B cell (primary cell): ENCODE results near the gene KRTAP5-7. TPM values are rescaled to one million over a fixed set of nuclear protein-coding genes. Genes with fewer than 3 reads are reported as not detected.

ENCODE experiments used
- ATAC-seq: fragments of 200-7000 bp; cut with Tn5 transposase; one replicate; pipeline ENCODE4 v1.10.0; 2021; ENCODE audit warnings: low read depth, mild to moderate bottlenecking, moderate number of reproducible peaks, moderate library complexity
- CTCF ChIA-PET: fragments of 350-600 bp; sonication (Branson Sonifier 250); formaldehyde crosslinking; loops from one replicate; lab custom pipeline; 2021; ENCODE audit warnings: antibody characterized with exemption, inconsistent platforms; lab: Charles Lee
- POLR2A ChIA-PET: fragments of 350-600 bp; sonication (Branson Sonifier 250); formaldehyde crosslinking; loops from one replicate; lab custom pipeline; 2021; ENCODE audit warnings: antibody characterized with exemption; lab: Charles Lee
- DNase-seq: peaks from one replicate; pipeline ENCODE4 v3.0.0; 2013
- H2AFZ ChIP-seq: 2 replicates; pipeline ENCODE4 v1.6.1; 2012; ENCODE audit warnings: mild to moderate bottlenecking, low read depth, low read length; ENCODE audit not compliant: insufficient read depth, poor library complexity, severe bottlenecking
- H3K27ac ChIP-seq, 2 donors: 1 replicate in 1 of 2; 2 replicates in 1 of 2; pipeline ENCODE4 v1.5.1; 2012 to 2013; ENCODE audit warnings: low read length in 2 of 2, mild to moderate bottlenecking in 2 of 2, moderate library complexity in 1 of 2
- H3K27me3 ChIP-seq, 4 experiments: fragments of 200-600 bp in 1 of 4; sonication (generic) in 1 of 4; replicated peaks in 1 of 4; 1 replicate in 2 of 4; 2 replicates in 2 of 4; pipeline versions ENCODE4 v1.6.1 to v1.7.0; 2013 to 2016; ENCODE audit warnings: low read length in 3 of 4, mild to moderate bottlenecking in 2 of 4, mixed read lengths in 1 of 4, moderate library complexity in 1 of 4; ENCODE audit not compliant: insufficient read depth in 4 of 4, control insufficient read depth in 3 of 4; ENCODE audit errors: control extremely low read depth in 1 of 4
- H3K36me3 ChIP-seq, 2 experiments: replicated peaks in 1 of 2; 1 replicate in 1 of 2; 2 replicates in 1 of 2; pipeline versions ENCODE4 v1.6.1 to v1.7.1; 2013; ENCODE audit warnings: low read length in 1 of 2; ENCODE audit not compliant: insufficient read depth in 2 of 2, control insufficient read depth in 1 of 2; ENCODE audit errors: control extremely low read depth in 1 of 2, extremely low read depth in 1 of 2
- H3K4me1 ChIP-seq, 2 donors: fragments of 200-600 bp in 1 of 2; sonication (generic) in 1 of 2; 1 replicate in 1 of 2; 2 replicates in 1 of 2; pipeline versions ENCODE4 v1.5.1 to v1.6.1; 2013 to 2017; ENCODE audit warnings: low read length in 2 of 2; ENCODE audit not compliant: control insufficient read depth in 2 of 2, insufficient read depth in 2 of 2
- H3K4me2 ChIP-seq: replicated peaks from 2 replicates; pipeline ENCODE3; 2012; ENCODE audit warnings: mild to moderate bottlenecking, low read depth, low read length; ENCODE audit not compliant: poor library complexity, severe bottlenecking
- H3K4me3 ChIP-seq, 5 experiments: fragments of 200-600 bp in 1 of 5; sonication (generic) in 1 of 5; 1 replicate in 3 of 5; 2 replicates in 2 of 5; pipeline versions ENCODE4 v1.5.1 to v1.7.0; 2011 to 2016; ENCODE audit warnings: low read length in 4 of 5, mild to moderate bottlenecking in 4 of 5, low read depth in 2 of 5, control low read depth in 1 of 5, moderate library complexity in 1 of 5; ENCODE audit not compliant: insufficient read depth in 1 of 5; ENCODE audit errors: control extremely low read depth in 1 of 5, extremely low read depth in 1 of 5
- H3K79me2 ChIP-seq: fragments of 200-600 bp; sonication (generic); one replicate; pipeline ENCODE4 v1.6.0; 2016; ENCODE audit warnings: low read length; ENCODE audit not compliant: control insufficient read depth, insufficient read depth
- H3K9ac ChIP-seq: fragments of 200-600 bp; sonication (generic); 2 replicates; pipeline ENCODE4 v1.6.1; 2017; ENCODE audit warnings: mild to moderate bottlenecking, low read length, moderate library complexity
- H3K9me3 ChIP-seq, 3 donors: one replicate each; pipeline versions ENCODE4 v1.6.1 to v1.7.1; 2013; ENCODE audit warnings: low read length in 2 of 3; ENCODE audit not compliant: control insufficient read depth in 2 of 3, insufficient read depth in 1 of 3; ENCODE audit errors: control extremely low read depth in 1 of 3
- H4K20me1 ChIP-seq: 2 replicates; pipeline ENCODE4 v1.6.0; 2012; ENCODE audit warnings: mild to moderate bottlenecking, low read length; ENCODE audit not compliant: insufficient read depth, control insufficient read depth, poor library complexity, severe bottlenecking
- H3K27ac Mint-ChIP-seq: one replicate; pipeline ENCODE4 v1.8.0; 2021; ENCODE audit warnings: mixed read lengths
- H3K27me3 Mint-ChIP-seq: one replicate; pipeline ENCODE4 v1.8.0; 2021; ENCODE audit warnings: mixed read lengths
- H3K4me1 Mint-ChIP-seq: one replicate; pipeline ENCODE4 v1.8.0; 2021; ENCODE audit warnings: mixed read lengths
- H3K4me3 Mint-ChIP-seq: one replicate; pipeline ENCODE4 v1.8.0; 2021; ENCODE audit warnings: mixed read lengths
- H3K9me3 Mint-ChIP-seq: one replicate; pipeline ENCODE4 v1.8.0; 2022; ENCODE audit warnings: mixed read lengths; ENCODE audit not compliant: insufficient read depth
- EZH2 ChIP-seq: IDR thresholded peaks from 2 replicates; pipeline ENCODE4 v1.6.1; 2012; ENCODE audit warnings: borderline replicate concordance, low read depth, mild to moderate bottlenecking, moderate library complexity, low read length; ENCODE audit not compliant: insufficient read depth, poor library complexity, severe bottlenecking
- WGBS: methylation state at CpG from one replicate; pipeline ENCODE4 v1.1.5; 2013; ENCODE audit warnings: missing lambda C conversion rate; ENCODE audit not compliant: insufficient coverage; 5-methylcytosine and 5-hydroxymethylcytosine counted together
- intact Hi-C: fragments of 100-400 bp; cut with micrococcal nuclease; formaldehyde crosslinking; loops from one replicate; pipeline ENCODE4 v1.10.0; 2022
- polyA plus RNA-seq: library from polyadenylated mRNA; depleted of rRNA; stranded (reverse); fragments of >200 nt; gene quantifications from 2 replicates; pipeline ENCODE4 v1.2.3, GENCODE V29; 2012
- total RNA-seq, 2 donors: library from RNA; stranded (reverse); fragments of 120-200 nt in 1 of 2; gene quantifications; 1 replicate in 1 of 2; 2 replicates in 1 of 2; pipeline versions ENCODE4 v1.2.3 to v1.2.4, GENCODE V29; 2013 to 2022
- TF ChIP-seq, protein P1 (sequence below): fragments of 200-600 bp; IDR thresholded peaks from one replicate; pipeline ENCODE4 v1.8.0; 2022; ENCODE audit warnings: antibody characterized with exemption, mild to moderate bottlenecking

The KRTAP5-7 gene
- total and polyA plus RNA-seq, 2 donors (not counting 1 experiment from before 2014, with no cell fraction given), result 0.10 to 0.59 TPM

DNA sequence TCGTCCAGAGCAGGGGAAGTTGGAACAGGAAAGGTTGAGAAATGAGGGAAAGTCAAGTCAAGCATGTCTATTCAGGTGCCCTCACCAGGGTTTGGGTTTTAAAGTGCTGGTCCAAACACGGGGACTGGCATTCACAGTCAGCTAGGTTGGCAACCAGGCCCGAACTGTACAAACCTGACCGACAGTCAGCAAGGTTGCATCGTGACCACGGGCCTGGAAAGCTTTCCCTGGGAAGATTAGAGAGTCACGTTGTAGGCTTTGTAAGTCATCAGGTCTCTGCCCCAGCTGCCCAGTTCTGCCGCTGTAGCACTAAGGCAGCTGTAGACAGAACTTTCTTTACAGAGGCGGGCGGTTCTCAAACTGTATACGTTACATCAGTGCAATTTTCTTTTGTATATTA lies 45.7 kb downstream of the KRTAP5-7 start:
- no peaks in the 10 kb centered on the region for H3K79me2 ChIP-seq
- no peak overlapping the region for H3K4me3 Mint-ChIP-seq
- no peaks in the 10 kb centered on the region for H4K20me1 ChIP-seq
- no peak overlapping the region for H3K4me3 ChIP-seq
- no peak overlapping the region for H3K27ac Mint-ChIP-seq
- no peaks in the 10 kb centered on the region for H3K4me1 Mint-ChIP-seq
- no peaks in the 10 kb centered on the region for H3K9me3 ChIP-seq
- no peak overlapping the region for H3K4me2 ChIP-seq
- peaks cover 9% of the 10 kb centered on the region for H3K27me3 Mint-ChIP-seq
- no peaks in the 10 kb centered on the region for H3K9me3 Mint-ChIP-seq
- H3K27me3 ChIP-seq, result no peaks in the 10 kb centered on the region
- ATAC-seq (no peak), DNase-seq (no peak)
- TF ChIP-seq, protein P1, sequence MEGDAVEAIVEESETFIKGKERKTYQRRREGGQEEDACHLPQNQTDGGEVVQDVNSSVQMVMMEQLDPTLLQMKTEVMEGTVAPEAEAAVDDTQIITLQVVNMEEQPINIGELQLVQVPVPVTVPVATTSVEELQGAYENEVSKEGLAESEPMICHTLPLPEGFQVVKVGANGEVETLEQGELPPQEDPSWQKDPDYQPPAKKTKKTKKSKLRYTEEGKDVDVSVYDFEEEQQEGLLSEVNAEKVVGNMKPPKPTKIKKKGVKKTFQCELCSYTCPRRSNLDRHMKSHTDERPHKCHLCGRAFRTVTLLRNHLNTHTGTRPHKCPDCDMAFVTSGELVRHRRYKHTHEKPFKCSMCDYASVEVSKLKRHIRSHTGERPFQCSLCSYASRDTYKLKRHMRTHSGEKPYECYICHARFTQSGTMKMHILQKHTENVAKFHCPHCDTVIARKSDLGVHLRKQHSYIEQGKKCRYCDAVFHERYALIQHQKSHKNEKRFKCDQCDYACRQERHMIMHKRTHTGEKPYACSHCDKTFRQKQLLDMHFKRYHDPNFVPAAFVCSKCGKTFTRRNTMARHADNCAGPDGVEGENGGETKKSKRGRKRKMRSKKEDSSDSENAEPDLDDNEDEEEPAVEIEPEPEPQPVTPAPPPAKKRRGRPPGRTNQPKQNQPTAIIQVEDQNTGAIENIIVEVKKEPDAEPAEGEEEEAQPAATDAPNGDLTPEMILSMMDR, result no peak
- TF ChIP-seq EZH2, result no peak
- intact Hi-C loops, result no loop called here
- no peak overlapping the region for H2AFZ ChIP-seq
- WGBS, result 87% methylated on average over 8 of the region's 11 CpGs
- no peak overlapping the region for H3K9ac ChIP-seq
- H3K4me1 ChIP-seq, result no peaks in the 10 kb centered on the region
- no peaks in the 10 kb centered on the region for H3K36me3 ChIP-seq
- POLR2A ChIA-PET, result no interaction called here
- CTCF ChIA-PET, result no interaction called here
- no peak overlapping the region for H3K27ac ChIP-seq

DNA sequence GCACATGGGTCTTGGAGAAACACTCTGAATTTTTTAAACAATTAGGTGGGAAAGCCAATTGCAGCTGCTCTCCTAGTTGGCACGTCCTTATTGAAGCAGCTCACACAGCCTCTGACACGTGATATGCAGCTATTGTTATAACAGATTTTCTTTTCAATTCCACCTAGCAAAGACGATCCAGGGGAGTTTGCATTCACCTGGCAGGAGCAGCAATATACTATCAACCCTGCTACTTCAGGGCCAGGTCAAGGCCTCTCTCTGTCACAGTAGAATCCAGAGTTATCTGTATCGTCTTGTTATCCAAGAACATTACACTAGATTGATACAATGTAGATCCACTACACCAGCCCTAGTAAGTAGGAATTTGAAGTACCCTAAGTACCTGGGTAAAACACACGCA lies 47.4 kb downstream of the KRTAP5-7 start:
- 86% methylated on average over 3 of the region's 5 CpGs for WGBS
- intact Hi-C loops, result no loop called here
- H3K9me3 ChIP-seq, result no peaks in the 10 kb centered on the region
- no peak overlapping the region for H3K27ac ChIP-seq
- Mint-ChIP-seq H3K4me1 (no peaks in the 10 kb centered on the region), H3K9me3 (no peaks in the 10 kb centered on the region), H3K27ac (no peak overlapping the region), H3K4me3 (no peak overlapping the region), H3K27me3 (peaks cover 12% of the 10 kb centered on the region)
- H3K4me1 ChIP-seq, result no peaks in the 10 kb centered on the region
- POLR2A ChIA-PET, result no interaction called here
- no peaks in the 10 kb centered on the region for H3K36me3 ChIP-seq
- no peak overlapping the region for H3K9ac ChIP-seq
- DNase-seq (no peak), ATAC-seq (no peak)
- H4K20me1 ChIP-seq, result no peaks in the 10 kb centered on the region
- TF ChIP-seq, protein P1, result no peak
- no peak for TF ChIP-seq EZH2
- no peaks in the 10 kb centered on the region for H3K27me3 ChIP-seq
- CTCF ChIA-PET, result no interaction called here
- H2AFZ ChIP-seq, result no peak overlapping the region
- H3K79me2 ChIP-seq, result no peaks in the 10 kb centered on the region
- H3K4me3 ChIP-seq, result no peak overlapping the region
- no peak overlapping the region for H3K4me2 ChIP-seq
